Stimulated activated CD8-positive, alpha-beta memory T cell treated with anti-CD3 and anti-CD28 coated beads, Interleukin-4, amount 100 ng/mL, for 24 hours (primary cell): ENCODE data around the gene FREY1.

Experiments
- DNase-seq: peaks from one replicate; pipeline ENCODE4 v3.0.0-alpha.2; 2020; ENCODE audit warnings: low read depth

FREY1 gene

GRCh38 chr11:45928535-45929215, 21.6 kb upstream of the FREY1 start:
- DNase-seq: no peak

GRCh38 chr11:45927684-45928413, 20.8 kb upstream of the FREY1 start:
- no peak for DNase-seq

GRCh38 chr11:45927332-45927683, 20.2 kb upstream of the FREY1 start:
- DNase-seq: no peak

GRCh38 chr11:45926536-45927331, 19.7 kb upstream of the FREY1 start:
- no peak for DNase-seq

- DNase-seq: no peak
Observed at GRCh38 chr11:45926001-45926401, 18.9 kb upstream of the FREY1 start.

- no peak for DNase-seq
Observed at GRCh38 chr11:45925550-45925949, 18.5 kb upstream of the FREY1 start.

GRCh38 chr11:45924927-45925326, 17.9 kb upstream of the FREY1 start:
- DNase-seq: no peak

GRCh38 chr11:45924036-45924915, 17.2 kb upstream of the FREY1 start:
- no peak for DNase-seq

- no peak for DNase-seq
Observed at GRCh38 chr11:45922425-45923082, 15.5 kb upstream of the FREY1 start, which contains the start of gene LARGE2. Gene LARGE2 (plus strand): TSS chr11:45922656. CDS start chr11:45922883, 227 bp downstream.

- no peak for DNase-seq
Observed at GRCh38 chr11:45921561-45922424, 14.7 kb upstream of the FREY1 start.

GRCh38 chr11:45920531-45921477, 13.7 kb upstream of the FREY1 start:
- DNase-seq: no peak

GRCh38 chr11:45919806-45920530, 12.9 kb upstream of the FREY1 start:
- DNase-seq: no peak

- DNase-seq: no peak
Observed at GRCh38 chr11:45918962-45919675, 12.0 kb upstream of the FREY1 start.

- peak; percentile 48 for DNase-seq
Observed at GRCh38 chr11:45918331-45918941, 11.4 kb upstream of the FREY1 start.

GRCh38 chr11:45917623-45918330, 10.7 kb upstream of the FREY1 start, which contains the start of gene PEX16:
Gene PEX16 (minus strand): TSS chr11:45917877. CDS start chr11:45917811, 66 bp downstream.
- DNase-seq: peak; percentile 90

GRCh38 chr11:45917286-45917622, 10.2 kb upstream of the FREY1 start:
- DNase-seq: no peak

GRCh38 chr11:45915446-45915845, 8.4 kb upstream of the FREY1 start:
- no peak for DNase-seq
